SU-DHL-6 (cell line): Measurements from ENCODE around the gene ABHD12B.

Source experiments
- H2AFZ ChIP-seq: fragments of 200-600 bp; sonication (generic); 2 replicates; pipeline ENCODE4 v1.6.1; 2014; ENCODE audit warnings: low read depth, mild to moderate bottlenecking, moderate library complexity, mixed read lengths, antibody characterized with exemption, low read length; ENCODE audit not compliant: severe bottlenecking
- H3F3A ChIP-seq: fragments of 200-600 bp; shearing (Covaris generic); 2 replicates; pipeline ENCODE4 v1.6.0; 2016; ENCODE audit warnings: antibody characterized with exemption, mild to moderate bottlenecking; ENCODE audit not compliant: insufficient read depth
- H3K27ac ChIP-seq: fragments of 200-600 bp; sonication (generic); 2 replicates; pipeline ENCODE4 v1.5.1; 2016; ENCODE audit warnings: low read depth, mild to moderate bottlenecking, low read length, moderate library complexity, mixed read lengths
- H3K27me3 ChIP-seq: fragments of 200-600 bp; sonication (generic), shearing (Covaris generic); 2 replicates; pipeline ENCODE4 v1.6.0; 2014; ENCODE audit warnings: mild to moderate bottlenecking, low read length
- H3K36me3 ChIP-seq: fragments of 200-600 bp; sonication (generic); 2 replicates; pipeline ENCODE4 v1.6.1; 2014; ENCODE audit warnings: mild to moderate bottlenecking, low read length, mixed read lengths
- H3K4me2 ChIP-seq: fragments of 300-600, 200-600 bp; shearing (Covaris generic), sonication (generic); 2 replicates; pipeline ENCODE4 v1.6.0; 2014; ENCODE audit warnings: low read length, low read depth, mild to moderate bottlenecking; ENCODE audit not compliant: poor library complexity, severe bottlenecking
- H3K4me3 ChIP-seq: fragments of 200-600 bp; sonication (generic); 2 replicates; pipeline ENCODE4 v1.5.1; 2014; ENCODE audit warnings: antibody characterized with exemption, low read length, mild to moderate bottlenecking, mixed read lengths; ENCODE audit not compliant: insufficient read depth, poor library complexity, severe bottlenecking
- H3K79me2 ChIP-seq: fragments of 200-600 bp; sonication (generic); 2 replicates; pipeline ENCODE4 v1.6.1; 2014; ENCODE audit warnings: mild to moderate bottlenecking, low read length, moderate library complexity; ENCODE audit not compliant: insufficient read depth
- H3K9ac ChIP-seq: fragments of 200-600 bp; sonication (generic); 2 replicates; pipeline ENCODE4 v1.7.0; 2014; ENCODE audit warnings: mild to moderate bottlenecking, low read length
- H3K9me2 ChIP-seq: fragments of 200-600 bp; sonication (generic); replicated peaks from 2 replicates; pipeline ENCODE4 v1.6.1; 2014; ENCODE audit warnings: low read length; ENCODE audit not compliant: insufficient read depth
- H3K9me3 ChIP-seq: fragments of 200-600 bp; sonication (generic); 2 replicates; pipeline ENCODE4 v1.6.1; 2014; ENCODE audit warnings: low read length, mixed read lengths; ENCODE audit not compliant: insufficient read depth
- H4K20me1 ChIP-seq: fragments of 200-600 bp; sonication (generic); 2 replicates; pipeline ENCODE4 v1.6.1; 2014; ENCODE audit warnings: low read depth, mild to moderate bottlenecking, antibody characterized with exemption, low read length, moderate library complexity, mixed read lengths
- EZH2phosphoT487 ChIP-seq: fragments of 200-600 bp; sonication (generic), shearing (Covaris generic); conservative IDR thresholded peaks from 2 replicates; pipeline ENCODE4 v1.6.1; 2018; ENCODE audit warnings: mild to moderate bottlenecking, antibody characterized with exemption, low read length, moderate library complexity, mixed read lengths
- TF ChIP-seq, protein P1 (sequence below): fragments of 200-600 bp; sonication (generic); IDR thresholded peaks from one replicate; pipeline ENCODE4 v1.5.1; 2017; ENCODE audit warnings: antibody characterized with exemption, mild to moderate bottlenecking, low read length, moderate library complexity; ENCODE audit not compliant: insufficient read depth, poor library complexity, severe bottlenecking

The ABHD12B gene

DNA sequence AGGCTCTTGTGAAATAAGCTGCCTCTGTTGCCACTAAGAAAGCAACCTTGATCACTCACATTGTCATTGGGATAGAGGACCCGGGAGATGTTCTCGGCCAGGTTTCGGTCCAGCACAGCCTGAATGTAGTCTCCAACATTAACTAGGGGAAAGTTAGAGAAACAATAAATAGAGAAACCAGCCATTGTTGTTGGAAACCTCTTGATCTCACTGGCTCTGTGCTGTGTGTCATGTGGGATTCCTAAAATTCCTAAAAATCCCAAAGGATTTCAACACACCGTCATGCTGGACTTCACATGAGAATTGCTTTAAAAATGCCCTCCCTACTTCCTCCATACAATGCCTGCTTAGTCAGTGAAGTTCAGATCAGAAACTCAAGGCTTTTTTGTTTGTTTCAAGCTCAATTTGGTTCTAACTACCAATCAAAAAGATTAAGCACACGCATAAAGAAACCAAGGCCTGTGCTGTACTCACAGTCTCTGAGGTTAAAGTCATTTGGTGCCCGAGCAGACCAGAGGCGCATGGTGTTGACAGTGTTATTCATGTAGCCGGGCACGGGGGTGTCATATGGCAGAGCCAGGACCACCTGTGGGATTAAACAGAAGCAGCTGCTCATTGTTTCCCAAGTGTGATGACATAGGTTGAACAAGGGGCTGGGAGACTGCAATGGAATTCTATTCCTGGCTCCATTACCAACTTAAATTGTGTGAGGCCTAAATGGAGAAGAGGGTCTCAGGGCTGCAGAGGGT, 48.8 kb downstream of the ABHD12B start:
- H4K20me1 ChIP-seq, result no peaks in the 10 kb centered on the region
- no peak overlapping the region for H3K4me3 ChIP-seq
- H3K9me3 ChIP-seq, result no peaks in the 10 kb centered on the region
- no peak overlapping the region for H2AFZ ChIP-seq
- H3K9ac ChIP-seq, result no peak overlapping the region
- H3F3A ChIP-seq, result no peaks in the 10 kb centered on the region
- no peak overlapping the region for H3K27ac ChIP-seq
- H3K9me2 ChIP-seq, result no peaks in the 10 kb centered on the region
- no peaks in the 10 kb centered on the region for H3K79me2 ChIP-seq
- no peaks in the 10 kb centered on the region for H3K27me3 ChIP-seq
- no peak overlapping the region for H3K4me2 ChIP-seq
- no peak for TF ChIP-seq EZH2phosphoT487
- TF ChIP-seq, protein P1, sequence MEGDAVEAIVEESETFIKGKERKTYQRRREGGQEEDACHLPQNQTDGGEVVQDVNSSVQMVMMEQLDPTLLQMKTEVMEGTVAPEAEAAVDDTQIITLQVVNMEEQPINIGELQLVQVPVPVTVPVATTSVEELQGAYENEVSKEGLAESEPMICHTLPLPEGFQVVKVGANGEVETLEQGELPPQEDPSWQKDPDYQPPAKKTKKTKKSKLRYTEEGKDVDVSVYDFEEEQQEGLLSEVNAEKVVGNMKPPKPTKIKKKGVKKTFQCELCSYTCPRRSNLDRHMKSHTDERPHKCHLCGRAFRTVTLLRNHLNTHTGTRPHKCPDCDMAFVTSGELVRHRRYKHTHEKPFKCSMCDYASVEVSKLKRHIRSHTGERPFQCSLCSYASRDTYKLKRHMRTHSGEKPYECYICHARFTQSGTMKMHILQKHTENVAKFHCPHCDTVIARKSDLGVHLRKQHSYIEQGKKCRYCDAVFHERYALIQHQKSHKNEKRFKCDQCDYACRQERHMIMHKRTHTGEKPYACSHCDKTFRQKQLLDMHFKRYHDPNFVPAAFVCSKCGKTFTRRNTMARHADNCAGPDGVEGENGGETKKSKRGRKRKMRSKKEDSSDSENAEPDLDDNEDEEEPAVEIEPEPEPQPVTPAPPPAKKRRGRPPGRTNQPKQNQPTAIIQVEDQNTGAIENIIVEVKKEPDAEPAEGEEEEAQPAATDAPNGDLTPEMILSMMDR, result no peak
- no peaks in the 10 kb centered on the region for H3K36me3 ChIP-seq

GRCh38 chr14:50922803-50923202, 51.0 kb downstream of the ABHD12B start:
- no peaks in the 10 kb centered on the region for H3K9me3 ChIP-seq
- H3K79me2 ChIP-seq, result no peaks in the 10 kb centered on the region
- H3K36me3 ChIP-seq, result no peaks in the 10 kb centered on the region
- no peaks in the 10 kb centered on the region for H3K27me3 ChIP-seq
- H2AFZ ChIP-seq, result no peak overlapping the region
- no peak overlapping the region for H3K4me2 ChIP-seq
- no peak overlapping the region for H3K4me3 ChIP-seq
- no peak for TF ChIP-seq EZH2phosphoT487
- TF ChIP-seq, protein P1, result no peak
- H4K20me1 ChIP-seq, result no peaks in the 10 kb centered on the region
- H3K27ac ChIP-seq, result no peak overlapping the region
- H3F3A ChIP-seq, result no peaks in the 10 kb centered on the region
- H3K9ac ChIP-seq, result no peak overlapping the region
- no peaks in the 10 kb centered on the region for H3K9me2 ChIP-seq

DNA sequence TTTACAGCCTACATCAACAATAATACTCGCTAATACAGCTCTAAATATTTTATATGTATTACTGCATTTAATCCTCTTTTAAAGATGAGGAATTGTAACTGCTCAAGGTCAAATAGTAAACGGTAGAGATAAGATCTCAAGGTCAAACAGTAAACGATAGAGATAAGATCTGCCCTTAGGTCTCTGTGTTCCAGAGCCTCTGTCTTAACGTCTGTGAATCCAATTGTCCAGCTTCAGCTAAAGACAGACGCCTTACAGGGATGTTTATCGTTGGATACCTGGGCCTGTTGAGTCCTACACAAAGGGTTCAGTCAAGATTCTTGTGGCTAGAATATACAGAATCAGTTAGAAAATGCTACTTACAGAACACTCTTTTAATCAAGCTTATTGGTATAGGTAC, 52.4 kb downstream of the ABHD12B start:
- Histone ChIP-seq H2AFZ (no peak overlapping the region), H3K9ac (no peak overlapping the region), H3K4me2 (no peak overlapping the region), H3K79me2 (no peaks in the 10 kb centered on the region), H3K9me2 (no peaks in the 10 kb centered on the region), H3F3A (no peaks in the 10 kb centered on the region), H3K27me3 (no peaks in the 10 kb centered on the region), H3K27ac (no peak overlapping the region), H4K20me1 (no peaks in the 10 kb centered on the region), H3K36me3 (no peaks in the 10 kb centered on the region), H3K4me3 (no peak overlapping the region), H3K9me3 (no peaks in the 10 kb centered on the region)
- TF ChIP-seq EZH2phosphoT487, result no peak
- TF ChIP-seq, protein P1, result no peak
